RCC 7860 (cell line): ENCODE data around the gene LRRC61.
"Not testable (repeated sequence)": the region's sequence is repeated elsewhere in the genome, so short reads cannot be mapped to it uniquely, and the experiment has no call there.

Experiments
- DNase-seq: peaks from one replicate; pipeline ENCODE4 v3.0.0-alpha.2; 2015; ENCODE audit warnings: low spot score
- FAIRE-seq: peaks from 2 replicates; lab custom pipeline; 2012; peaks lifted over from hg19 to GRCh38; lab: Jason Lieb, UNC

The LRRC61 gene

GRCh38 chr7:150322833-150323681, at the start of gene LRRC61, which contains the start of gene ACTR3C:
Gene LRRC61 (plus strand): TSS chr7:150323355. CDS start chr7:150336862, 13,507 bp downstream.
Gene ACTR3C (minus strand): TSS chr7:150323545. CDS start chr7:150295296, 28,249 bp downstream.
- DNase-seq (peak; percentile 80), FAIRE-seq (no peak)

- FAIRE-seq = peak; percentile 60
- peak; percentile 40 for DNase-seq
Measured at GRCh38 chr7:150276132-150276695, 46.9 kb upstream of the LRRC61 start.

GRCh38 chr7:150278383-150278782, 44.8 kb upstream of the LRRC61 start:
- FAIRE-seq, DNase-seq: not testable (repeated sequence)

- not testable (repeated sequence) for FAIRE-seq, DNase-seq
Measured at GRCh38 chr7:150281681-150282403, 41.3 kb upstream of the LRRC61 start.

- DNase-seq, FAIRE-seq: not testable (repeated sequence)
Measured at GRCh38 chr7:150283111-150283510, 40.0 kb upstream of the LRRC61 start.

GRCh38 chr7:150283608-150284007, 39.5 kb upstream of the LRRC61 start:
- FAIRE-seq = peak; percentile 98
- DNase-seq = peak; percentile 32

- DNase-seq = peak; percentile 16
- peak; percentile 57 for FAIRE-seq
Measured at GRCh38 chr7:150285849-150286754, 37.1 kb upstream of the LRRC61 start.

- FAIRE-seq, DNase-seq: not testable (repeated sequence)
Measured at GRCh38 chr7:150287815-150288214, 35.3 kb upstream of the LRRC61 start.

GRCh38 chr7:150288816-150289215, 34.3 kb upstream of the LRRC61 start:
- DNase-seq, FAIRE-seq: not testable (repeated sequence)

- FAIRE-seq, DNase-seq: not testable (repeated sequence)
Measured at GRCh38 chr7:150290317-150290716, 32.8 kb upstream of the LRRC61 start.

GRCh38 chr7:150295027-150295426, 28.1 kb upstream of the LRRC61 start:
- not testable (repeated sequence) for FAIRE-seq

GRCh38 chr7:150295614-150296013, 27.5 kb upstream of the LRRC61 start:
- not testable (repeated sequence) for FAIRE-seq

More at GRCh38 chr7:150295027-150295426, 28.1 kb upstream of the LRRC61 start:
- DNase-seq = not testable (repeated sequence)

GRCh38 chr7:150296802-150297201, 26.4 kb upstream of the LRRC61 start:
- not testable (repeated sequence) for FAIRE-seq, DNase-seq

More at GRCh38 chr7:150295614-150296013, 27.5 kb upstream of the LRRC61 start:
- not testable (repeated sequence) for DNase-seq

GRCh38 chr7:150297978-150298377, 25.2 kb upstream of the LRRC61 start:
- DNase-seq, FAIRE-seq: not testable (repeated sequence)

GRCh38 chr7:150302908-150303310, 20.2 kb upstream of the LRRC61 start:
- DNase-seq = peak; percentile 99
- peak; percentile 98 for FAIRE-seq

GRCh38 chr7:150304499-150305258, 18.5 kb upstream of the LRRC61 start:
- DNase-seq, FAIRE-seq: not testable (repeated sequence)

GRCh38 chr7:150305259-150305902, 17.8 kb upstream of the LRRC61 start:
- DNase-seq, FAIRE-seq: not testable (repeated sequence)

- FAIRE-seq, DNase-seq: not testable (repeated sequence)
Measured at GRCh38 chr7:150305903-150306284, 17.3 kb upstream of the LRRC61 start.
